ENCODE measurements around the gene PLXNA1. TPM values are rescaled to one million over a fixed set of nuclear protein-coding genes. Genes with fewer than 3 reads are reported as not detected.

The PLXNA1 gene
- polyA plus RNA-seq, 3 donors: 31.8 to 33.4 (median 32.3) TPM

- no peak for DNase-seq
Measured at GRCh38 chr3:126952261-126952982, 30.5 kb upstream of the PLXNA1 start.

GRCh38 chr3:126952983-126953660 lies 29.8 kb upstream of the PLXNA1 start:
- no peak for DNase-seq

- DNase-seq: no peak
Measured at GRCh38 chr3:126954141-126954842, 28.6 kb upstream of the PLXNA1 start.

- no peak for DNase-seq
Measured at GRCh38 chr3:126955004-126955790, 27.7 kb upstream of the PLXNA1 start.

GRCh38 chr3:126956361-126956760 lies 26.6 kb upstream of the PLXNA1 start:
- no peak for DNase-seq

GRCh38 chr3:126956866-126957650 lies 25.9 kb upstream of the PLXNA1 start:
- DNase-seq: no peak

- no peak for DNase-seq
Measured at GRCh38 chr3:126957776-126958637, 24.9 kb upstream of the PLXNA1 start.

- DNase-seq: no peak
Measured at GRCh38 chr3:126958638-126959085, 24.3 kb upstream of the PLXNA1 start.

- DNase-seq: no peak
Measured at GRCh38 chr3:126959136-126959920, 23.6 kb upstream of the PLXNA1 start.

- DNase-seq: no peak
Measured at GRCh38 chr3:126959921-126960603, 22.9 kb upstream of the PLXNA1 start.

- DNase-seq: no peak
Measured at GRCh38 chr3:126960604-126960995, 22.3 kb upstream of the PLXNA1 start.

GRCh38 chr3:126961191-126961790 lies 21.6 kb upstream of the PLXNA1 start:
- DNase-seq: no peak

GRCh38 chr3:126961791-126962461 lies 21.0 kb upstream of the PLXNA1 start:
- no peak for DNase-seq

- DNase-seq: no peak
Measured at GRCh38 chr3:126962756-126963155, 20.2 kb upstream of the PLXNA1 start.

- DNase-seq: no peak
Measured at GRCh38 chr3:126963261-126964190, 19.4 kb upstream of the PLXNA1 start.

- DNase-seq: no peak
Measured at GRCh38 chr3:126964261-126964660, 18.7 kb upstream of the PLXNA1 start.

- DNase-seq: no peak
Measured at GRCh38 chr3:126964950-126965349, 18.0 kb upstream of the PLXNA1 start.
